GM18499 (cell line): ENCODE measurements around the gene PAXX.

ENCODE experiments used
- ATAC-seq: cut with Tn5 transposase; IDR thresholded peaks from one replicate; pipeline ENCODE4 v1.9.1; 2021; ENCODE audit warnings: moderate number of reproducible peaks; ENCODE audit not compliant: insufficient read depth, unreplicated experiment

Gene PAXX

GRCh38 chr9:136952876-136953770, 39.1 kb upstream of the PAXX start:
- ATAC-seq, result no peak

- ATAC-seq, result no peak
These were observed 38.4 kb upstream of the PAXX start for GRCh38 chr9:136953771-136954269.

GRCh38 chr9:136954270-136955083, 37.7 kb upstream of the PAXX start:
- no peak for ATAC-seq

- ATAC-seq, result no peak
These were observed 36.9 kb upstream of the PAXX start for GRCh38 chr9:136955202-136955942.

GRCh38 chr9:136955943-136956335, 36.3 kb upstream of the PAXX start:
- no peak for ATAC-seq

- ATAC-seq, result no peak
These were observed 35.6 kb upstream of the PAXX start for GRCh38 chr9:136956604-136957003.

- no peak for ATAC-seq
These were observed 34.8 kb upstream of the PAXX start for GRCh38 chr9:136957461-136957860.

- no peak for ATAC-seq
These were observed 34.3 kb upstream of the PAXX start for GRCh38 chr9:136957901-136958300.

- no peak for ATAC-seq
These were observed 33.7 kb upstream of the PAXX start for GRCh38 chr9:136958473-136958872.

GRCh38 chr9:136958898-136959850, 33.0 kb upstream of the PAXX start:
- ATAC-seq, result no peak

- ATAC-seq, result no peak
These were observed 31.8 kb upstream of the PAXX start for GRCh38 chr9:136960212-136960937.

- no peak for ATAC-seq
These were observed 31.3 kb upstream of the PAXX start for GRCh38 chr9:136960938-136961275.

- no peak for ATAC-seq
These were observed 30.8 kb upstream of the PAXX start for GRCh38 chr9:136961279-136962065.

GRCh38 chr9:136962163-136962562, 30.1 kb upstream of the PAXX start:
- no peak for ATAC-seq

- no peak for ATAC-seq
These were observed 29.4 kb upstream of the PAXX start for GRCh38 chr9:136962701-136963248.

- no peak for ATAC-seq
These were observed 28.9 kb upstream of the PAXX start for GRCh38 chr9:136963341-136963740.

- ATAC-seq, result no peak
These were observed 28.5 kb upstream of the PAXX start for GRCh38 chr9:136963751-136964150.

GRCh38 chr9:136964171-136964689, 28.0 kb upstream of the PAXX start:
- ATAC-seq, result no peak
